B cell (primary cell): ENCODE measurements around the gene RGS3. TPM values are rescaled to one million over a fixed set of nuclear protein-coding genes. Genes with fewer than 3 reads are reported as not detected.

Experiments used
- ATAC-seq: fragments of 200-7000 bp; cut with Tn5 transposase; one replicate; pipeline ENCODE4 v1.10.0; 2021; ENCODE audit warnings: low read depth, mild to moderate bottlenecking, moderate number of reproducible peaks, moderate library complexity
- CTCF ChIA-PET: fragments of 350-600 bp; sonication (Branson Sonifier 250); formaldehyde crosslinking; loops from one replicate; lab custom pipeline; 2021; ENCODE audit warnings: antibody characterized with exemption, inconsistent platforms; lab: Charles Lee
- POLR2A ChIA-PET: fragments of 350-600 bp; sonication (Branson Sonifier 250); formaldehyde crosslinking; loops from one replicate; lab custom pipeline; 2021; ENCODE audit warnings: antibody characterized with exemption; lab: Charles Lee
- DNase-seq: peaks from one replicate; pipeline ENCODE4 v3.0.0; 2013
- H2AFZ ChIP-seq: 2 replicates; pipeline ENCODE4 v1.6.1; 2012; ENCODE audit warnings: mild to moderate bottlenecking, low read depth, low read length; ENCODE audit not compliant: insufficient read depth, poor library complexity, severe bottlenecking
- H3K27ac ChIP-seq, 2 donors: 1 replicate in 1 of 2; 2 replicates in 1 of 2; pipeline ENCODE4 v1.5.1; 2012 to 2013; ENCODE audit warnings: low read length in 2 of 2, mild to moderate bottlenecking in 2 of 2, moderate library complexity in 1 of 2
- H3K27me3 ChIP-seq, 4 experiments: fragments of 200-600 bp in 1 of 4; sonication (generic) in 1 of 4; replicated peaks in 1 of 4; 1 replicate in 2 of 4; 2 replicates in 2 of 4; pipeline versions ENCODE4 v1.6.1 to v1.7.0; 2013 to 2016; ENCODE audit warnings: low read length in 3 of 4, mild to moderate bottlenecking in 2 of 4, mixed read lengths in 1 of 4, moderate library complexity in 1 of 4; ENCODE audit not compliant: insufficient read depth in 4 of 4, control insufficient read depth in 3 of 4; ENCODE audit errors: control extremely low read depth in 1 of 4
- H3K36me3 ChIP-seq, 2 experiments: replicated peaks in 1 of 2; 1 replicate in 1 of 2; 2 replicates in 1 of 2; pipeline versions ENCODE4 v1.6.1 to v1.7.1; 2013; ENCODE audit warnings: low read length in 1 of 2; ENCODE audit not compliant: insufficient read depth in 2 of 2, control insufficient read depth in 1 of 2; ENCODE audit errors: control extremely low read depth in 1 of 2, extremely low read depth in 1 of 2
- H3K4me1 ChIP-seq, 2 donors: fragments of 200-600 bp in 1 of 2; sonication (generic) in 1 of 2; 1 replicate in 1 of 2; 2 replicates in 1 of 2; pipeline versions ENCODE4 v1.5.1 to v1.6.1; 2013 to 2017; ENCODE audit warnings: low read length in 2 of 2; ENCODE audit not compliant: control insufficient read depth in 2 of 2, insufficient read depth in 2 of 2
- H3K4me2 ChIP-seq: replicated peaks from 2 replicates; pipeline ENCODE3; 2012; ENCODE audit warnings: mild to moderate bottlenecking, low read depth, low read length; ENCODE audit not compliant: poor library complexity, severe bottlenecking
- H3K4me3 ChIP-seq, 5 experiments: fragments of 200-600 bp in 1 of 5; sonication (generic) in 1 of 5; 1 replicate in 3 of 5; 2 replicates in 2 of 5; pipeline versions ENCODE4 v1.5.1 to v1.7.0; 2011 to 2016; ENCODE audit warnings: low read length in 4 of 5, mild to moderate bottlenecking in 4 of 5, low read depth in 2 of 5, control low read depth in 1 of 5, moderate library complexity in 1 of 5; ENCODE audit not compliant: insufficient read depth in 1 of 5; ENCODE audit errors: control extremely low read depth in 1 of 5, extremely low read depth in 1 of 5
- H3K79me2 ChIP-seq: fragments of 200-600 bp; sonication (generic); one replicate; pipeline ENCODE4 v1.6.0; 2016; ENCODE audit warnings: low read length; ENCODE audit not compliant: control insufficient read depth, insufficient read depth
- H3K9ac ChIP-seq: fragments of 200-600 bp; sonication (generic); 2 replicates; pipeline ENCODE4 v1.6.1; 2017; ENCODE audit warnings: mild to moderate bottlenecking, low read length, moderate library complexity
- H3K9me3 ChIP-seq, 3 donors: one replicate each; pipeline versions ENCODE4 v1.6.1 to v1.7.1; 2013; ENCODE audit warnings: low read length in 2 of 3; ENCODE audit not compliant: control insufficient read depth in 2 of 3, insufficient read depth in 1 of 3; ENCODE audit errors: control extremely low read depth in 1 of 3
- H4K20me1 ChIP-seq: 2 replicates; pipeline ENCODE4 v1.6.0; 2012; ENCODE audit warnings: mild to moderate bottlenecking, low read length; ENCODE audit not compliant: insufficient read depth, control insufficient read depth, poor library complexity, severe bottlenecking
- H3K27ac Mint-ChIP-seq: one replicate; pipeline ENCODE4 v1.8.0; 2021; ENCODE audit warnings: mixed read lengths
- H3K27me3 Mint-ChIP-seq: one replicate; pipeline ENCODE4 v1.8.0; 2021; ENCODE audit warnings: mixed read lengths
- H3K4me1 Mint-ChIP-seq: one replicate; pipeline ENCODE4 v1.8.0; 2021; ENCODE audit warnings: mixed read lengths
- H3K4me3 Mint-ChIP-seq: one replicate; pipeline ENCODE4 v1.8.0; 2021; ENCODE audit warnings: mixed read lengths
- H3K9me3 Mint-ChIP-seq: one replicate; pipeline ENCODE4 v1.8.0; 2022; ENCODE audit warnings: mixed read lengths; ENCODE audit not compliant: insufficient read depth
- EZH2 ChIP-seq: IDR thresholded peaks from 2 replicates; pipeline ENCODE4 v1.6.1; 2012; ENCODE audit warnings: borderline replicate concordance, low read depth, mild to moderate bottlenecking, moderate library complexity, low read length; ENCODE audit not compliant: insufficient read depth, poor library complexity, severe bottlenecking
- WGBS: methylation state at CpG from one replicate; pipeline ENCODE4 v1.1.5; 2013; ENCODE audit warnings: missing lambda C conversion rate; ENCODE audit not compliant: insufficient coverage; 5-methylcytosine and 5-hydroxymethylcytosine counted together
- intact Hi-C: fragments of 100-400 bp; cut with micrococcal nuclease; formaldehyde crosslinking; loops from one replicate; pipeline ENCODE4 v1.10.0; 2022
- polyA plus RNA-seq: library from polyadenylated mRNA; depleted of rRNA; stranded (reverse); fragments of >200 nt; gene quantifications from 2 replicates; pipeline ENCODE4 v1.2.3, GENCODE V29; 2012
- total RNA-seq, 2 donors: library from RNA; stranded (reverse); fragments of 120-200 nt in 1 of 2; gene quantifications; 1 replicate in 1 of 2; 2 replicates in 1 of 2; pipeline versions ENCODE4 v1.2.3 to v1.2.4, GENCODE V29; 2013 to 2022
- TF ChIP-seq, protein P1 (sequence below): fragments of 200-600 bp; IDR thresholded peaks from one replicate; pipeline ENCODE4 v1.8.0; 2022; ENCODE audit warnings: antibody characterized with exemption, mild to moderate bottlenecking

Gene RGS3
- total and polyA plus RNA-seq, 2 donors (not counting 1 experiment from before 2014, with no cell fraction given), result 12.0 to 15.6 TPM

GRCh38 chr9:113444736-113445135 lies 18.8 kb upstream of the RGS3 start:
- intact Hi-C loops, result loop anchor here (5.0 kb wide), 1 partner anchor 32 kb away; the partner anchor contains the start of genes C9orf43 and POLE3
- Histone ChIP-seq H3K4me2 (no peak overlapping the region), H2AFZ (no peak overlapping the region), H3K79me2 (no peaks in the 10 kb centered on the region), H3K4me1 (no peaks in the 10 kb centered on the region), H3K36me3 (no peaks in the 10 kb centered on the region), H3K27me3 (no peaks in the 10 kb centered on the region), H3K9ac (no peak overlapping the region), H3K4me3 (no peak overlapping the region), H3K27ac (no peak overlapping the region), H4K20me1 (no peaks in the 10 kb centered on the region), H3K9me3 (no peaks in the 10 kb centered on the region)
- TF ChIP-seq EZH2, result no peak
- TF ChIP-seq, protein P1, sequence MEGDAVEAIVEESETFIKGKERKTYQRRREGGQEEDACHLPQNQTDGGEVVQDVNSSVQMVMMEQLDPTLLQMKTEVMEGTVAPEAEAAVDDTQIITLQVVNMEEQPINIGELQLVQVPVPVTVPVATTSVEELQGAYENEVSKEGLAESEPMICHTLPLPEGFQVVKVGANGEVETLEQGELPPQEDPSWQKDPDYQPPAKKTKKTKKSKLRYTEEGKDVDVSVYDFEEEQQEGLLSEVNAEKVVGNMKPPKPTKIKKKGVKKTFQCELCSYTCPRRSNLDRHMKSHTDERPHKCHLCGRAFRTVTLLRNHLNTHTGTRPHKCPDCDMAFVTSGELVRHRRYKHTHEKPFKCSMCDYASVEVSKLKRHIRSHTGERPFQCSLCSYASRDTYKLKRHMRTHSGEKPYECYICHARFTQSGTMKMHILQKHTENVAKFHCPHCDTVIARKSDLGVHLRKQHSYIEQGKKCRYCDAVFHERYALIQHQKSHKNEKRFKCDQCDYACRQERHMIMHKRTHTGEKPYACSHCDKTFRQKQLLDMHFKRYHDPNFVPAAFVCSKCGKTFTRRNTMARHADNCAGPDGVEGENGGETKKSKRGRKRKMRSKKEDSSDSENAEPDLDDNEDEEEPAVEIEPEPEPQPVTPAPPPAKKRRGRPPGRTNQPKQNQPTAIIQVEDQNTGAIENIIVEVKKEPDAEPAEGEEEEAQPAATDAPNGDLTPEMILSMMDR, result no peak
- no peak overlapping the region for H3K27ac Mint-ChIP-seq
- H3K4me3 Mint-ChIP-seq, result no peak overlapping the region
- DNase-seq, result no peak
- 25% methylated on average over 2 of the region's 2 CpGs for WGBS
- no peaks in the 10 kb centered on the region for H3K4me1 Mint-ChIP-seq
- no peaks in the 10 kb centered on the region for H3K9me3 Mint-ChIP-seq
- no peaks in the 10 kb centered on the region for H3K27me3 Mint-ChIP-seq
- ChIA-PET POLR2A (no interaction called here), CTCF (interaction anchor here (1.4 to 9.5 kb wide), 8 partner anchors 10 to 209 kb away, joined by 3 to 311 read pairs (median 30); no protein-coding TSS in a partner anchor)
- no peak for ATAC-seq

- no peak for ATAC-seq
- Histone ChIP-seq H2AFZ (no peak overlapping the region), H3K4me3 (no peak overlapping the region), H3K4me1 (no peaks in the 10 kb centered on the region), H3K9me3 (no peaks in the 10 kb centered on the region), H4K20me1 (no peaks in the 10 kb centered on the region), H3K79me2 (no peaks in the 10 kb centered on the region), H3K36me3 (no peaks in the 10 kb centered on the region), H3K4me2 (no peak overlapping the region), H3K27ac (no peak overlapping the region), H3K9ac (no peak overlapping the region), H3K27me3 (no peaks in the 10 kb centered on the region)
- ChIA-PET CTCF (interaction anchor here (0.7 to 9.5 kb wide), 34 partner anchors 9 to 217 kb away, joined by 3 to 311 read pairs (median 5); partner anchors contain the start of genes ALAD, C9orf43, CDC26 and POLE3), POLR2A (interaction anchor here (2.0 kb wide), 1 partner anchor 135 kb away, joined by 6 read pairs; no protein-coding TSS in a partner anchor)
- intact Hi-C loops, result loop anchor here (2.0 to 5.0 kb wide), 4 partner anchors 34 to 212 kb away; partner anchors contain the start of genes ALAD, C9orf43 and POLE3
- Mint-ChIP-seq H3K4me3 (no peak overlapping the region), H3K4me1 (no peaks in the 10 kb centered on the region), H3K27ac (no peak overlapping the region), H3K27me3 (no peaks in the 10 kb centered on the region), H3K9me3 (no peaks in the 10 kb centered on the region)
- DNase-seq, result peak; percentile 58
- no peak for TF ChIP-seq EZH2
- TF ChIP-seq, protein P1, result peak; percentile 80
- WGBS, result 61% methylated on average over 2 of the region's 3 CpGs
These were observed 17.2 kb upstream of the RGS3 start for GRCh38 chr9:113446323-113446740.
